Neural cell (in vitro differentiated cells): Measurements from ENCODE around the gene ZNF182. TPM values are rescaled to one million over a fixed set of nuclear protein-coding genes. Genes with fewer than 3 reads are reported as not detected.
"Not testable (repeated sequence)": the region's sequence is repeated elsewhere in the genome, so short reads cannot be mapped to it uniquely, and the experiment has no call there.

Source experiments
- H2AFZ ChIP-seq: fragments of 200-600, 300-800 bp; sonication (generic), shearing (Covaris generic); 2 replicates; pipeline ENCODE4 v1.6.0; 2014; ENCODE audit warnings: low read depth, mild to moderate bottlenecking, antibody characterized with exemption, low read length, moderate library complexity
- H3F3A ChIP-seq: fragments of 200-600 bp; shearing (Covaris generic); 2 replicates; pipeline ENCODE4 v1.6.1; 2016; ENCODE audit warnings: mild to moderate bottlenecking, moderate library complexity, mixed read lengths, antibody characterized with exemption, low read length; ENCODE audit not compliant: insufficient read depth, poor library complexity, severe bottlenecking
- H3K27ac ChIP-seq: fragments of 200-600, 300-800 bp; sonication (generic), shearing (Covaris generic); 2 replicates; pipeline ENCODE4 v1.5.1; 2014; ENCODE audit warnings: mild to moderate bottlenecking, low read length, moderate library complexity
- H3K27me3 ChIP-seq: fragments of 300-800, 200-600 bp; sonication (generic), shearing (Covaris generic); 2 replicates; pipeline ENCODE4 v1.6.0; 2014; ENCODE audit warnings: mild to moderate bottlenecking, low read depth, low read length, moderate library complexity; ENCODE audit not compliant: insufficient read depth
- H3K36me3 ChIP-seq: fragments of 300-800, 200-600 bp; sonication (generic), shearing (Covaris generic); 2 replicates; pipeline ENCODE4 v1.5.1; 2014; ENCODE audit warnings: mild to moderate bottlenecking, antibody characterized with exemption, low read length, moderate library complexity; ENCODE audit not compliant: insufficient read depth
- H3K4me2 ChIP-seq: fragments of 300-800, 200-600 bp; sonication (generic), shearing (Covaris generic); 2 replicates; pipeline ENCODE4 v1.6.0; 2014; ENCODE audit warnings: mild to moderate bottlenecking, low read length
- H3K4me3 ChIP-seq: fragments of 300-800, 200-600 bp; sonication (generic), shearing (Covaris generic); 2 replicates; pipeline ENCODE4 v1.5.1; 2014; ENCODE audit warnings: mild to moderate bottlenecking, low read length, moderate library complexity
- H3K79me2 ChIP-seq: fragments of 200-600 bp; shearing (Covaris generic); replicated peaks from 2 replicates; pipeline ENCODE4 v1.6.0; 2014; ENCODE audit warnings: mild to moderate bottlenecking, low read length, moderate library complexity; ENCODE audit not compliant: insufficient read depth
- H3K9ac ChIP-seq: fragments of 300-800, 200-600 bp; sonication (generic), shearing (Covaris generic); 2 replicates; pipeline ENCODE4 v1.6.1; 2016; ENCODE audit warnings: mild to moderate bottlenecking, low read length, mixed read lengths
- H3K9me2 ChIP-seq: fragments of 200-600 bp; shearing (Covaris generic); 2 replicates; pipeline ENCODE4 v1.6.1; 2016; ENCODE audit warnings: mild to moderate bottlenecking, low read length, mixed read lengths; ENCODE audit not compliant: insufficient read depth
- H3K9me3 ChIP-seq: fragments of 200-600, 300-800 bp; sonication (generic), shearing (Covaris generic); 2 replicates; pipeline ENCODE4 v1.6.1; 2016; ENCODE audit warnings: mild to moderate bottlenecking, mixed run types, low read length, moderate library complexity, mixed read lengths
- H4K20me1 ChIP-seq: fragments of 200-600 bp; shearing (Covaris generic); 2 replicates; pipeline ENCODE4 v1.6.1; 2016; ENCODE audit warnings: mild to moderate bottlenecking, mixed run types; ENCODE audit not compliant: insufficient read depth
- EP300 ChIP-seq: fragments of 450-650 bp; conservative IDR thresholded peaks from 2 replicates; pipeline ENCODE4 v1.6.1; 2014; ENCODE audit warnings: antibody characterized with exemption, mild to moderate bottlenecking, moderate library complexity; ENCODE audit not compliant: poor library complexity, severe bottlenecking
- EZH2 ChIP-seq: fragments of 200-600, 300-800 bp; shearing (Covaris generic), sonication (generic); IDR thresholded peaks from 2 replicates; pipeline ENCODE4 v1.6.1; 2014; ENCODE audit warnings: antibody characterized with exemption, low read length, borderline replicate concordance, mild to moderate bottlenecking; ENCODE audit not compliant: insufficient read depth, poor library complexity, severe bottlenecking
- MXI1 ChIP-seq: fragments of 450-650 bp; conservative IDR thresholded peaks from 2 replicates; pipeline ENCODE4 v1.6.1; 2014; ENCODE audit warnings: antibody characterized with exemption, mild to moderate bottlenecking; ENCODE audit not compliant: poor library complexity, severe bottlenecking
- POLR2AphosphoS5 ChIP-seq: IDR thresholded peaks from 2 replicates; pipeline ENCODE4 v1.6.1; 2012
- RAD21 ChIP-seq: fragments of 450-650 bp; conservative IDR thresholded peaks from 2 replicates; pipeline ENCODE4 v1.6.1; 2014; ENCODE audit warnings: antibody characterized with exemption, mild to moderate bottlenecking, moderate library complexity
- SMC3 ChIP-seq: fragments of 450-650 bp; conservative IDR thresholded peaks from 2 replicates; pipeline ENCODE4 v1.6.1; 2014; ENCODE audit warnings: antibody characterized with exemption, mild to moderate bottlenecking, moderate library complexity; ENCODE audit not compliant: poor library complexity
- TAF1 ChIP-seq: IDR thresholded peaks from 2 replicates; pipeline ENCODE4 v1.6.1; 2012; ENCODE audit warnings: low read depth
- polyA plus RNA-seq: library from polyadenylated mRNA; depleted of rRNA; stranded (reverse); fragments of >200 nt; gene quantifications from 2 replicates; pipeline ENCODE4 v1.2.3, GENCODE V29; 2014
- TF ChIP-seq, protein P1 (sequence below): IDR thresholded peaks from 2 replicates; pipeline ENCODE4 v1.6.1; 2012; ENCODE audit warnings: borderline replicate concordance
- TF ChIP-seq, protein P2 (sequence below): fragments of 450-650 bp; IDR thresholded peaks from 2 replicates; pipeline ENCODE4 v1.5.1; 2014; ENCODE audit warnings: antibody characterized with exemption, mild to moderate bottlenecking, moderate library complexity; ENCODE audit not compliant: poor library complexity, severe bottlenecking

ZNF182 gene
- polyA plus RNA-seq, 1 donor from 2014 or later, result 12.2 TPM

- no peaks in the 10 kb centered on the region for H3K9me2 ChIP-seq
- H3K4me3 ChIP-seq, result no peak overlapping the region
- TF ChIP-seq SMC3, result no peak
- no peak for TF ChIP-seq POLR2AphosphoS5
- TF ChIP-seq EZH2, result no peak
- TF ChIP-seq, protein P1, sequence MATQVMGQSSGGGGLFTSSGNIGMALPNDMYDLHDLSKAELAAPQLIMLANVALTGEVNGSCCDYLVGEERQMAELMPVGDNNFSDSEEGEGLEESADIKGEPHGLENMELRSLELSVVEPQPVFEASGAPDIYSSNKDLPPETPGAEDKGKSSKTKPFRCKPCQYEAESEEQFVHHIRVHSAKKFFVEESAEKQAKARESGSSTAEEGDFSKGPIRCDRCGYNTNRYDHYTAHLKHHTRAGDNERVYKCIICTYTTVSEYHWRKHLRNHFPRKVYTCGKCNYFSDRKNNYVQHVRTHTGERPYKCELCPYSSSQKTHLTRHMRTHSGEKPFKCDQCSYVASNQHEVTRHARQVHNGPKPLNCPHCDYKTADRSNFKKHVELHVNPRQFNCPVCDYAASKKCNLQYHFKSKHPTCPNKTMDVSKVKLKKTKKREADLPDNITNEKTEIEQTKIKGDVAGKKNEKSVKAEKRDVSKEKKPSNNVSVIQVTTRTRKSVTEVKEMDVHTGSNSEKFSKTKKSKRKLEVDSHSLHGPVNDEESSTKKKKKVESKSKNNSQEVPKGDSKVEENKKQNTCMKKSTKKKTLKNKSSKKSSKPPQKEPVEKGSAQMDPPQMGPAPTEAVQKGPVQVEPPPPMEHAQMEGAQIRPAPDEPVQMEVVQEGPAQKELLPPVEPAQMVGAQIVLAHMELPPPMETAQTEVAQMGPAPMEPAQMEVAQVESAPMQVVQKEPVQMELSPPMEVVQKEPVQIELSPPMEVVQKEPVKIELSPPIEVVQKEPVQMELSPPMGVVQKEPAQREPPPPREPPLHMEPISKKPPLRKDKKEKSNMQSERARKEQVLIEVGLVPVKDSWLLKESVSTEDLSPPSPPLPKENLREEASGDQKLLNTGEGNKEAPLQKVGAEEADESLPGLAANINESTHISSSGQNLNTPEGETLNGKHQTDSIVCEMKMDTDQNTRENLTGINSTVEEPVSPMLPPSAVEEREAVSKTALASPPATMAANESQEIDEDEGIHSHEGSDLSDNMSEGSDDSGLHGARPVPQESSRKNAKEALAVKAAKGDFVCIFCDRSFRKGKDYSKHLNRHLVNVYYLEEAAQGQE, result no peak
- TF ChIP-seq MXI1, result no peak
- TF ChIP-seq TAF1, result no peak
- TF ChIP-seq, protein P2, sequence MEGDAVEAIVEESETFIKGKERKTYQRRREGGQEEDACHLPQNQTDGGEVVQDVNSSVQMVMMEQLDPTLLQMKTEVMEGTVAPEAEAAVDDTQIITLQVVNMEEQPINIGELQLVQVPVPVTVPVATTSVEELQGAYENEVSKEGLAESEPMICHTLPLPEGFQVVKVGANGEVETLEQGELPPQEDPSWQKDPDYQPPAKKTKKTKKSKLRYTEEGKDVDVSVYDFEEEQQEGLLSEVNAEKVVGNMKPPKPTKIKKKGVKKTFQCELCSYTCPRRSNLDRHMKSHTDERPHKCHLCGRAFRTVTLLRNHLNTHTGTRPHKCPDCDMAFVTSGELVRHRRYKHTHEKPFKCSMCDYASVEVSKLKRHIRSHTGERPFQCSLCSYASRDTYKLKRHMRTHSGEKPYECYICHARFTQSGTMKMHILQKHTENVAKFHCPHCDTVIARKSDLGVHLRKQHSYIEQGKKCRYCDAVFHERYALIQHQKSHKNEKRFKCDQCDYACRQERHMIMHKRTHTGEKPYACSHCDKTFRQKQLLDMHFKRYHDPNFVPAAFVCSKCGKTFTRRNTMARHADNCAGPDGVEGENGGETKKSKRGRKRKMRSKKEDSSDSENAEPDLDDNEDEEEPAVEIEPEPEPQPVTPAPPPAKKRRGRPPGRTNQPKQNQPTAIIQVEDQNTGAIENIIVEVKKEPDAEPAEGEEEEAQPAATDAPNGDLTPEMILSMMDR, result no peak
- H3K9ac ChIP-seq, result no peak overlapping the region
- H3K79me2 ChIP-seq, result no peaks in the 10 kb centered on the region
- no peak overlapping the region for H3K27ac ChIP-seq
- H3F3A ChIP-seq, result no peaks in the 10 kb centered on the region
- H3K27me3 ChIP-seq, result no peaks in the 10 kb centered on the region
- no peaks in the 10 kb centered on the region for H3K36me3 ChIP-seq
- no peaks in the 10 kb centered on the region for H4K20me1 ChIP-seq
- no peak overlapping the region for H3K4me2 ChIP-seq
- no peaks in the 10 kb centered on the region for H3K9me3 ChIP-seq
- no peak overlapping the region for H2AFZ ChIP-seq
These were observed 26.4 kb upstream of the ZNF182 start for GRCh38 chrX:48030237-48030636.

- TF ChIP-seq SMC3, result no peak
- TF ChIP-seq, protein P1, result no peak
- no peak for TF ChIP-seq EZH2
- no peak for TF ChIP-seq EP300
- TF ChIP-seq, protein P2, result no peak
- TF ChIP-seq MXI1, result no peak
- TF ChIP-seq TAF1, result no peak
- no peak for TF ChIP-seq POLR2AphosphoS5
- TF ChIP-seq RAD21, result no peak
- Histone ChIP-seq H3F3A (no peaks in the 10 kb centered on the region), H3K36me3 (no peaks in the 10 kb centered on the region), H4K20me1 (no peaks in the 10 kb centered on the region), H3K4me3 (no peak overlapping the region), H3K79me2 (no peaks in the 10 kb centered on the region), H3K9me3 (no peaks in the 10 kb centered on the region), H3K9ac (no peak overlapping the region), H3K27ac (no peak overlapping the region), H3K27me3 (no peaks in the 10 kb centered on the region), H2AFZ (no peak overlapping the region), H3K9me2 (no peaks in the 10 kb centered on the region), H3K4me2 (no peak overlapping the region)
These were observed 24.3 kb upstream of the ZNF182 start for GRCh38 chrX:48028091-48028490.

DNA sequence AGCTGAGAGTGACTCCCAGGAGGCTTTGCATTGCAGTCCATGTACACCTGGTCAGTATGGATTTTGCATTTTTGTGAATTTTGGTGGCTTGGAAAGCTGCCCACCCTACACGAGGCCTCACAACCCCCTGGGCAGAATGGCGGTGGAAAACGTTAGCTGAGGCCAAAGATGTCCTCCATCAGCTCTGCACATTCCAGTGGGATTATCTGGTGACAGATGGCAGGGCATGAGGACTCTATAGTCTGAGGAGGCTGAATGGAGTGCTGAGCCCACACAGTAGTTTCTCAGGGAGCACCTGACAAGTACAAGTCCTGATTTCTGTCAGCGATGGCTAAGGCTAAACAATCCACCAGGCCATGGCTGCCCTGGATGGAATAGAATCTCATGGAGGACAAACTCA, 23.8 kb upstream of the ZNF182 start:
- not testable (repeated sequence) for H3K79me2 ChIP-seq, H3K4me3 ChIP-seq, H3K9ac ChIP-seq, H3F3A ChIP-seq, H3K9me3 ChIP-seq, H4K20me1 ChIP-seq, H3K4me2 ChIP-seq, H3K36me3 ChIP-seq, H3K27me3 ChIP-seq, H3K9me2 ChIP-seq, H2AFZ ChIP-seq, H3K27ac ChIP-seq
